ENCODE measurements around the gene AGFG1.

Gene AGFG1

GRCh38 chr2:227576110-227576509, 104.2 kb downstream of the AGFG1 start:
- no peak for DNase-seq
- in situ Hi-C loops (cut with HindIII; ENCODE audit: low pct_ligation_motif_present, low sequenced_read_pairs) = no loop called here
- no peak for TF ChIP-seq CTCF (IDR thresholded peaks at IDR 0.05; ENCODE audit: low read depth, low read length, missing control alignments)
- Histone ChIP-seq H3K36me3 (replicated peaks) (no peaks in the 10 kb centered on the region), H3K27ac (no peak overlapping the region), H3K27me3 (replicated peaks) (no peaks in the 10 kb centered on the region), H3K4me3 (ENCODE audit: low read depth, low read length) (no peak overlapping the region)

GRCh38 chr2:227576812-227577211, 104.9 kb downstream of the AGFG1 start:
- H3K4me3 ChIP-seq (ENCODE audit: low read depth, low read length) = no peak overlapping the region
- in situ Hi-C loops (cut with HindIII; ENCODE audit: low pct_ligation_motif_present, low sequenced_read_pairs) = no loop called here
- TF ChIP-seq CTCF (IDR thresholded peaks at IDR 0.05; ENCODE audit: low read depth, low read length, missing control alignments) = no peak
- no peak for DNase-seq
- no peak overlapping the region for H3K27ac ChIP-seq
- no peaks in the 10 kb centered on the region for H3K36me3 ChIP-seq (replicated peaks)
- H3K27me3 ChIP-seq (replicated peaks) = no peaks in the 10 kb centered on the region

- DNase-seq = no peak
- Histone ChIP-seq H3K27me3 (replicated peaks) (no peaks in the 10 kb centered on the region), H3K36me3 (replicated peaks) (no peaks in the 10 kb centered on the region), H3K27ac (no peak overlapping the region), H3K4me3 (ENCODE audit: low read depth, low read length) (no peak overlapping the region)
- no peak for TF ChIP-seq CTCF (IDR thresholded peaks at IDR 0.05; ENCODE audit: low read depth, low read length, missing control alignments)
- in situ Hi-C loops (cut with HindIII; ENCODE audit: low pct_ligation_motif_present, low sequenced_read_pairs) = no loop called here
Observed at GRCh38 chr2:227577555-227577954, 105.6 kb downstream of the AGFG1 start.

- Histone ChIP-seq H3K4me3 (ENCODE audit: low read depth, low read length) (no peak overlapping the region), H3K27ac (no peak overlapping the region), H3K36me3 (replicated peaks) (no peaks in the 10 kb centered on the region), H3K27me3 (replicated peaks) (no peaks in the 10 kb centered on the region)
- TF ChIP-seq CTCF (IDR thresholded peaks at IDR 0.05; ENCODE audit: low read depth, low read length, missing control alignments) = no peak
- in situ Hi-C loops (cut with HindIII; ENCODE audit: low pct_ligation_motif_present, low sequenced_read_pairs) = no loop called here
- DNase-seq = no peak
Observed at GRCh38 chr2:227578642-227579041, 106.7 kb downstream of the AGFG1 start.

GRCh38 chr2:227579791-227580190, 107.8 kb downstream of the AGFG1 start:
- in situ Hi-C loops (cut with HindIII; ENCODE audit: low pct_ligation_motif_present, low sequenced_read_pairs) = no loop called here

More at GRCh38 chr2:227579791-227580190, 107.8 kb downstream of the AGFG1 start:
- no peaks in the 10 kb centered on the region for H3K27me3 ChIP-seq (replicated peaks)
- no peaks in the 10 kb centered on the region for H3K36me3 ChIP-seq (replicated peaks)
- H3K4me3 ChIP-seq (ENCODE audit: low read depth, low read length) = no peak overlapping the region
- DNase-seq = no peak
- no peak for TF ChIP-seq CTCF (IDR thresholded peaks at IDR 0.05; ENCODE audit: low read depth, low read length, missing control alignments)
- no peak overlapping the region for H3K27ac ChIP-seq

All from brain microvascular endothelial cell (primary cell).